IMR-90 (cell line): ENCODE results near the gene FCGR2B.

Source experiments
- BHLHE40 ChIP-seq: fragments of 150-350 bp; IDR thresholded peaks from 2 replicates; pipeline ENCODE4 v1.6.1; 2016; ENCODE audit warnings: mild to moderate bottlenecking, low read depth, low read length
- CEBPB ChIP-seq: IDR thresholded peaks from 2 replicates; pipeline ENCODE4 v1.6.1; 2012; ENCODE audit warnings: low read depth, low read length, improper control_type of control experiment
- FOS ChIP-seq: fragments of 150-350 bp; IDR thresholded peaks from 2 replicates; pipeline ENCODE4 v1.6.1; 2016; ENCODE audit warnings: low read depth, low read length
- MAFK ChIP-seq: IDR thresholded peaks from 2 replicates; pipeline ENCODE4 v1.6.1; 2012; ENCODE audit warnings: low read depth, low read length, improper control_type of control experiment
- MAZ ChIP-seq: IDR thresholded peaks from 2 replicates; pipeline ENCODE4 v1.6.1; 2012; ENCODE audit warnings: low read depth, mild to moderate bottlenecking, low read length, improper control_type of control experiment, moderate library complexity, borderline replicate concordance
- MXI1 ChIP-seq: IDR thresholded peaks from 2 replicates; pipeline ENCODE4 v1.6.1; 2012; ENCODE audit warnings: low read depth, mild to moderate bottlenecking, low read length, moderate library complexity, borderline replicate concordance
- NFE2L2 ChIP-seq: fragments of 150-350 bp; IDR thresholded peaks from 2 replicates; pipeline ENCODE4 v1.6.1; 2016; ENCODE audit warnings: low read depth, mild to moderate bottlenecking, low read length
- POLR2A ChIP-seq: IDR thresholded peaks from 2 replicates; pipeline ENCODE4 v1.6.1; 2012; ENCODE audit warnings: mild to moderate bottlenecking, low read depth, low read length
- RAD21 ChIP-seq: IDR thresholded peaks from 2 replicates; pipeline ENCODE4 v1.6.1; 2012; ENCODE audit warnings: low read length, improper control_type of control experiment
- RCOR1 ChIP-seq: IDR thresholded peaks from 2 replicates; pipeline ENCODE4 v1.6.1; 2012; ENCODE audit warnings: mild to moderate bottlenecking, low read length, improper control_type of control experiment; ENCODE audit not compliant: insufficient replicate concordance
- RFX5 ChIP-seq: IDR thresholded peaks from 2 replicates; pipeline ENCODE4 v1.8.0; 2012; ENCODE audit warnings: low read depth, mild to moderate bottlenecking, low read length, moderate library complexity
- SMC3 ChIP-seq: fragments of 150-350 bp; IDR thresholded peaks from 2 replicates; pipeline ENCODE4 v1.6.1; 2016; ENCODE audit warnings: low read depth, mild to moderate bottlenecking, antibody characterized with exemption, low read length, moderate library complexity
- TF ChIP-seq, protein P1 (sequence below): conservative IDR thresholded peaks from 2 replicates; pipeline ENCODE4 v1.5.1; 2012; ENCODE audit warnings: mild to moderate bottlenecking, low read depth, low read length, improper control_type of control experiment
- TF ChIP-seq, protein P2 (sequence below): fragments of 150-350 bp; IDR thresholded peaks from 2 replicates; pipeline ENCODE4 v1.6.1; 2017; ENCODE audit warnings: mild to moderate bottlenecking, antibody characterized with exemption, low read length, low read depth

DNA sequence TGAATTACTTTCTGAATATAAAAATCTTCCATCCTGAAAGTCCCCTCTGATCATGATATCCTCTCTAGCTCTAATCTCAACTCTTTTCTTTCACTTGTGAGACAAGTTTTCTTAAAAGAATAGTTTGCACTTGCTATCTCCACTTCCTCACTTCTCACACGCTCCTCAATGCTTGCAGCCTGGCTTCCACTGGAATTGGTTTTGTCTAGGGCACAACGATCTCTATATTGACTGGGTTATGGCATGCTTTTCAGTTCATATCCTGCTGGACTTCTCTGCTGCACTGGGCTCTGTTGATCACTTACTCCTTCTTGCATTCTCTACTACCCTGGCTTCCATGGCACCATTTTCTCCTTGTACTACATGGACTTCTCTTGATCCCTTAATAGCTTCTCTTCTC, 44.6 kb downstream of the FCGR2B start:
- TF ChIP-seq, protein P1, sequence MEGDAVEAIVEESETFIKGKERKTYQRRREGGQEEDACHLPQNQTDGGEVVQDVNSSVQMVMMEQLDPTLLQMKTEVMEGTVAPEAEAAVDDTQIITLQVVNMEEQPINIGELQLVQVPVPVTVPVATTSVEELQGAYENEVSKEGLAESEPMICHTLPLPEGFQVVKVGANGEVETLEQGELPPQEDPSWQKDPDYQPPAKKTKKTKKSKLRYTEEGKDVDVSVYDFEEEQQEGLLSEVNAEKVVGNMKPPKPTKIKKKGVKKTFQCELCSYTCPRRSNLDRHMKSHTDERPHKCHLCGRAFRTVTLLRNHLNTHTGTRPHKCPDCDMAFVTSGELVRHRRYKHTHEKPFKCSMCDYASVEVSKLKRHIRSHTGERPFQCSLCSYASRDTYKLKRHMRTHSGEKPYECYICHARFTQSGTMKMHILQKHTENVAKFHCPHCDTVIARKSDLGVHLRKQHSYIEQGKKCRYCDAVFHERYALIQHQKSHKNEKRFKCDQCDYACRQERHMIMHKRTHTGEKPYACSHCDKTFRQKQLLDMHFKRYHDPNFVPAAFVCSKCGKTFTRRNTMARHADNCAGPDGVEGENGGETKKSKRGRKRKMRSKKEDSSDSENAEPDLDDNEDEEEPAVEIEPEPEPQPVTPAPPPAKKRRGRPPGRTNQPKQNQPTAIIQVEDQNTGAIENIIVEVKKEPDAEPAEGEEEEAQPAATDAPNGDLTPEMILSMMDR, result no peak
- no peak for TF ChIP-seq MXI1
- no peak for TF ChIP-seq RAD21
- no peak for TF ChIP-seq POLR2A
- TF ChIP-seq, protein P2, sequence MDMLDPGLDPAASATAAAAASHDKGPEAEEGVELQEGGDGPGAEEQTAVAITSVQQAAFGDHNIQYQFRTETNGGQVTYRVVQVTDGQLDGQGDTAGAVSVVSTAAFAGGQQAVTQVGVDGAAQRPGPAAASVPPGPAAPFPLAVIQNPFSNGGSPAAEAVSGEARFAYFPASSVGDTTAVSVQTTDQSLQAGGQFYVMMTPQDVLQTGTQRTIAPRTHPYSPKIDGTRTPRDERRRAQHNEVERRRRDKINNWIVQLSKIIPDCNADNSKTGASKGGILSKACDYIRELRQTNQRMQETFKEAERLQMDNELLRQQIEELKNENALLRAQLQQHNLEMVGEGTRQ, result no peak
- TF ChIP-seq CEBPB, result no peak
- TF ChIP-seq RCOR1, result no peak
- TF ChIP-seq SMC3, result no peak
- no peak for TF ChIP-seq FOS
- TF ChIP-seq MAFK, result no peak
- no peak for TF ChIP-seq RFX5
- no peak for TF ChIP-seq MAZ
- TF ChIP-seq NFE2L2, result no peak
- TF ChIP-seq BHLHE40, result no peak
